Parathyroid adenoma (tissue), 2 donors: ENCODE measurements around the gene ARL4A.

Experiments
- H2AFZ ChIP-seq: fragments of 300-600 bp; sonication (generic); one replicate; pipeline ENCODE4 v1.7.0; 2017; ENCODE audit warnings: antibody characterized with exemption, mild to moderate bottlenecking
- H3K27ac ChIP-seq: fragments of 300-600 bp; sonication (generic); one replicate; pipeline ENCODE4 v1.7.0; 2017
- H3K27me3 ChIP-seq: fragments of 300-600 bp; sonication (generic); one replicate; pipeline ENCODE4 v1.7.0; 2017; ENCODE audit warnings: low read length; ENCODE audit not compliant: control insufficient read depth, insufficient read depth
- H3K36me3 ChIP-seq: fragments of 300-600 bp; sonication (generic); one replicate; pipeline ENCODE4 v1.7.0; 2017; ENCODE audit warnings: low read length; ENCODE audit not compliant: control insufficient read depth, insufficient read depth
- H3K4me1 ChIP-seq: fragments of 300-600 bp; sonication (generic); one replicate; pipeline ENCODE4 v1.7.0; 2017; ENCODE audit warnings: control low read depth
- H3K4me2 ChIP-seq: fragments of 300-600 bp; sonication (generic); one replicate; pipeline ENCODE4 v1.7.0; 2017; ENCODE audit warnings: low read length
- H3K4me3 ChIP-seq: fragments of 300-600 bp; sonication (generic); one replicate; pipeline ENCODE4 v1.7.0; 2017; ENCODE audit warnings: low read depth, low read length
- H3K79me2 ChIP-seq: fragments of 300-600 bp; sonication (generic); one replicate; pipeline ENCODE4 v1.7.0; 2017; ENCODE audit warnings: control low read depth
- H3K9ac ChIP-seq: fragments of 300-600 bp; sonication (generic); one replicate; pipeline ENCODE4 v1.7.0; 2017; ENCODE audit warnings: mild to moderate bottlenecking
- H3K9me3 ChIP-seq: fragments of 300-600 bp; sonication (generic); one replicate; pipeline ENCODE4 v1.7.0; 2017; ENCODE audit warnings: low read length; ENCODE audit not compliant: control insufficient read depth
- CTCF ChIP-seq: fragments of 300-600 bp; sonication (generic); IDR thresholded peaks from one replicate; pipeline ENCODE4 v1.7.0; 2017; ENCODE audit warnings: antibody characterized with exemption, mild to moderate bottlenecking
- donor health status: primary hyperparathyroidism.

Gene ARL4A

GRCh38 chr7:12732428-12732827 lies 45.0 kb downstream of the ARL4A start:
- H3K9ac ChIP-seq: no peak overlapping the region
- no peak for TF ChIP-seq CTCF
- H3K4me2 ChIP-seq: no peak overlapping the region
- H3K4me1 ChIP-seq: no peaks in the 10 kb centered on the region
- H3K27me3 ChIP-seq: no peaks in the 10 kb centered on the region
- H3K36me3 ChIP-seq: no peaks in the 10 kb centered on the region
- no peak overlapping the region for H2AFZ ChIP-seq
- H3K9me3 ChIP-seq: no peaks in the 10 kb centered on the region
- H3K27ac ChIP-seq: no peak overlapping the region
- no peak overlapping the region for H3K4me3 ChIP-seq
- H3K79me2 ChIP-seq: no peaks in the 10 kb centered on the region

GRCh38 chr7:12735923-12736322 lies 48.5 kb downstream of the ARL4A start:
- H3K27ac ChIP-seq: no peak overlapping the region
- H3K79me2 ChIP-seq: no peaks in the 10 kb centered on the region
- H2AFZ ChIP-seq: no peak overlapping the region
- no peaks in the 10 kb centered on the region for H3K9me3 ChIP-seq
- TF ChIP-seq CTCF: no peak
- H3K36me3 ChIP-seq: no peaks in the 10 kb centered on the region
- no peak overlapping the region for H3K4me2 ChIP-seq
- H3K9ac ChIP-seq: no peak overlapping the region
- H3K27me3 ChIP-seq: no peaks in the 10 kb centered on the region
- no peak overlapping the region for H3K4me3 ChIP-seq
- H3K4me1 ChIP-seq: no peaks in the 10 kb centered on the region

GRCh38 chr7:12737373-12737772 lies 49.9 kb downstream of the ARL4A start:
- Histone ChIP-seq H3K79me2 (no peaks in the 10 kb centered on the region), H3K36me3 (no peaks in the 10 kb centered on the region), H3K9ac (no peak overlapping the region), H3K4me3 (no peak overlapping the region), H3K9me3 (no peaks in the 10 kb centered on the region), H3K27me3 (no peaks in the 10 kb centered on the region), H3K27ac (no peak overlapping the region), H3K4me1 (no peaks in the 10 kb centered on the region), H3K4me2 (no peak overlapping the region), H2AFZ (no peak overlapping the region)
- no peak for TF ChIP-seq CTCF

GRCh38 chr7:12737836-12738235 lies 50.4 kb downstream of the ARL4A start:
- H2AFZ ChIP-seq: no peak overlapping the region
- no peak overlapping the region for H3K9ac ChIP-seq
- no peaks in the 10 kb centered on the region for H3K27me3 ChIP-seq
- no peak overlapping the region for H3K4me2 ChIP-seq
- no peaks in the 10 kb centered on the region for H3K79me2 ChIP-seq
- H3K9me3 ChIP-seq: no peaks in the 10 kb centered on the region
- no peak overlapping the region for H3K4me3 ChIP-seq
- no peaks in the 10 kb centered on the region for H3K4me1 ChIP-seq
- no peaks in the 10 kb centered on the region for H3K36me3 ChIP-seq
- no peak overlapping the region for H3K27ac ChIP-seq
- no peak for TF ChIP-seq CTCF

GRCh38 chr7:12738665-12739064 lies 51.2 kb downstream of the ARL4A start:
- no peaks in the 10 kb centered on the region for H3K79me2 ChIP-seq
- H3K27ac ChIP-seq: no peak overlapping the region
- no peak overlapping the region for H2AFZ ChIP-seq
- H3K27me3 ChIP-seq: no peaks in the 10 kb centered on the region
- no peak overlapping the region for H3K4me3 ChIP-seq
- H3K4me2 ChIP-seq: no peak overlapping the region
- H3K9ac ChIP-seq: no peak overlapping the region
- H3K4me1 ChIP-seq: no peaks in the 10 kb centered on the region
- no peak for TF ChIP-seq CTCF
- no peaks in the 10 kb centered on the region for H3K9me3 ChIP-seq
- H3K36me3 ChIP-seq: no peaks in the 10 kb centered on the region
